GM19468 (cell line): ENCODE measurements around the gene SLC16A5.
A peak's percentile ranks its signal among the peaks of the same experiment; 100 is the strongest.
"Not testable (repeated sequence)": the region's sequence is repeated elsewhere in the genome, so short reads cannot be mapped to it uniquely, and the experiment has no call there.

Source experiments
- ATAC-seq: cut with Tn5 transposase; IDR thresholded peaks from one replicate; pipeline ENCODE4 v1.9.1; 2021; ENCODE audit warnings: mild to moderate bottlenecking, moderate library complexity, moderate number of reproducible peaks; ENCODE audit not compliant: unreplicated experiment; ENCODE audit errors: extremely low read depth

Gene SLC16A5

DNA sequence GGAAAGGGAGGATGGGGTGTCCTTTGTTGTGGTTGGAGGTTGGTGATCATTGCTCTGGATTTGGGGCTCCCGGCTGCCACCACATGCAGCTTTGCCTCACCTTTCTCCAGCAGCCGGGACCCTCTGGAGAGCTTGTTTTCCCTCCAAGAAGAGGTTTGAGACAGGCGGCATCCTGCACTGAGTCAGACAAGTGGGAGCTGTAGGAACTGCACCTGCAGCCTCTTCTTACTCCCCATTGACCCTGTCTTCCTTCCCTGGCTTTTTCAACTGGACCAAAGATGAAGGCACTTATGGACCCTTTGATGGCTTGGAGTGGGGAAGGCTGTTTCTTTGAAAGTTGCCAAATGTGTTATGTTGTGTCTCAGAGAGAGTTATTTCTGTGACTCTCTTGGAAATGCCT is 24.1 kb upstream of the SLC16A5 start:
- no peak for ATAC-seq

DNA sequence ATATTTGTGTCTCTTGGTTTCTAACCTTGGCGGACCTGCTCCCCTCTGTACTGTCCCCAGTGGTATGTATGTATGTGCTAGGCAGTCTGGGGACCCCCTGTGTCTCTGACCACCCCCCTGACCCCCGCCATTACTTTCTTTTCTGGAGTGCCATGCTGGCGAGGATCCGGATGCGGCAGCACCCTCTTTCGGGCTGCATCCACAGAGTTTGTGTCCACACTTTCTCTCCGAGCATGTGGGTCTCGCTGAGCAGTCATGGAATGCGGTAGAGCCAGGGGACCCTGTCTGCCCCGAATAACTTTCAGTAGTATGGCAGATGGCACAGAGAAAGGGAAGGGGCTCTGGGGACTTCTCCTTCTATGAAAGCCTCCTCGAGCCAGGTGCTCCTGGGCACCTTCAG is 23.7 kb upstream of the SLC16A5 start:
- ATAC-seq = no peak

DNA sequence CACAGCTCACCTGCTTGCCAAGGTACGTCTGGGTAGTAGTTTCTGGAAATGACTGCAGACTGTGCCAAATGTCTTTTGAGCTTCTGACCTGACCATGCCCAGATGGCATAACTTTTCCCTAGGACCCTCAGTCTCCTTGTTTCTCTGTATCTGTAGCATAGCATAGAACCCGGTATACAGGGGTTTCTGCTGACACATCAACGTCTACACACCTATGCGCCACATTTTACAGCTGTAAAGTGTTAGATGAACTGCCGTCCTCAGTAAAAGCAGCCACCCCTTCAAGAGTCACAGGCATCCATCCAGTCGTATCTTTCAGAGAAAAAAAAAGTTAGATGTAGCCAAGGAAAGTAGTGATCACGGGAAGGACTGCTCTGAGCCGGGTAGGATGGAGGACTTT is 23.3 kb upstream of the SLC16A5 start:
- no peak for ATAC-seq

DNA sequence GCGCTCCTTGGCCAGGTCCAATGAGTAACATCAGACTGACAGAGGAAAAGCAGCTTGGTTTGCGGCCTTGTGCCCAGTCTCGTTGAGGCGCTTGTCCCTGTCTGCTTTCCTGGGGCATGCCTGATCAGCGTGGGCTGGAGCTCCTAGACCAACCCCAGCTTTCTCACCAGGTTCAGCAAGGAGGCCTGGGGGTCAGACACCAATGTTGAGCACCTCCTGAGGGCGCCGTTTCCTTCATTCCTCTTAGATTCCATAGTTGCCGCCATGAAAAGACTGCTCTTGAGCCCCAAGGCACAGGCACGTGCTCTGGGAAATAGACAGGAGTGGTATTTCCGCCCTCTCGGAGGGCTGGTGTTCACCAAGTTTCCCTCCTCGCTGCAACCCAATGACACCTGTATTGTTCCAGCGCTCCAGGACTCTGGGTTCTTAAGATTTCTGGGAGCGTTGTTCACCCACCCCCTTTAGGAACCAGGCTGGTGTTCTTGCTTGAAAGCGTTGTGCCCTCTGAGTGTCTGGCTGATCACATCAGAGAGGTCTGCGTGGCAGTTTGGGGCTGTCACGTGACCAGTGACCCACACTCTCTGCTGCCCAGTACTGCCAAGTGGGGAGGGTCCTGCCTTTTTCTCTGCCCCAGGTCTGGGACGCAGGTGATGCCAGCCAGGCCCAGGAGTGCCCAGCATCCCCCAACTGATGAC is 22.7 kb upstream of the SLC16A5 start:
- ATAC-seq = no peak

DNA sequence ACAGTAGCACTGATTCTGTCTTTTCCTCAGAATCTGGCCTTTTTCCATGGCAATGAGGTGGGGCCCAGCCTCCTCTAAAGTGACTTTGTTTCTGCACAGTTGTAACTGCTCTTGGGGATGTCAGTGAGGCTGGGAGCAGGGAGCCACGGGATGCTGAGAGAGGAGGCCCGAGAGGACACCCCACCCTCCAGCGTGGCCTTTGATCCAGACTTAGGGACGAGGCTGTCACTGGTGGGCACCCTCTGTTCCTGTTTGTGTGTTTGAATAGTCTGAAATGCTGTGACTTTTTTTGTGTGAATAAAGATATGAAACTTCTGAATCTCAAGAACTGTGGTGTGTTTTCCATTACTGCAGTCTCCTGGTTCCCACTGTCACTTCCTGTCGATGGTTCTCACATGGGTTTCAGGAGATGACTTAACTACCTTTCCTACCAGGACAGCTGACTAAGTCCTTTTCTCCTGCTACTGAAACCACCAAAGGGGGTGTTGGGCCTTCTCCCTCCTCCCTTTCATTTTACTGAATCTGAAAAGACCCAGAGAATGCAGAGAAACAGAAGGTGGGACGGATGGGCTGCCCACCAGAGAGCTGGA is 22.1 kb upstream of the SLC16A5 start:
- ATAC-seq = no peak

DNA sequence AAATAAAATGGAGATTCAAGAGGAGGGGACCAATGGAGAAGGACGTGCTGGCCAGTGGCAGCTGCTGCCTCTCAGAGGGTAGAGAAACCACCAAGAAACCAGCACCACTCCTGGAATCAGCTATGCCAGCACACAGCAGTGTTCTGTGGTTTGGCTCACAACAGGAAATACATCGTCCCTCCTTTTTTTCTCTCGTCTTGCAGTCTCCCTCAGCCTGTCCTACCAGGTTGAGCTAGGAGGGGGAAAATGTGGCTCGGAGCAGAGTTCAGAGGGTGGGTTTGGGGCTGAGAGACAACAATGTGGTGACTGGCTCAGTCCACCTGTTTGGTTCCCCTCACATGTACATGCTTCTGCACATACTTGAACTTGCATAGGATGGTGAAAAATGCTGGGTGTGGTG is 19.9 kb upstream of the SLC16A5 start:
- no peak for ATAC-seq

DNA sequence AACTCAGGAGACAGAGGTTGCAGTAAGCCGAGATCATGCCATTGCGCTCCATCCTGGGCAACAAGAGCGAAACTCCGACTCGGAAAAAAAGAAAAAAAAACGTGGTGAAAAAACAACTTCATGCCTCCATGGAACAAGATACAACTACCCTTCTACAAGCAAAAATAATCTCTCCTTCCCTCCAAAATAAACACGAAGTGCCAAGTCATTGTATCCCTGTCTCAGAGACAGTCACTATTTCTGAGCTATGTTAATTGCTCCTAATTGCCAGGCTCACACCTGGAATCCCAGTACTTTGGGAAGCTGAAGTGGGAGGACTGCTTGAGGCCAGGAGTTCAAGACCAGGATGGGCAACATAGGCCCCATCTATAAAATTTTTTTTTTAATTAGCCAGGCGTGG is 19.0 kb upstream of the SLC16A5 start:
- no peak for ATAC-seq

DNA sequence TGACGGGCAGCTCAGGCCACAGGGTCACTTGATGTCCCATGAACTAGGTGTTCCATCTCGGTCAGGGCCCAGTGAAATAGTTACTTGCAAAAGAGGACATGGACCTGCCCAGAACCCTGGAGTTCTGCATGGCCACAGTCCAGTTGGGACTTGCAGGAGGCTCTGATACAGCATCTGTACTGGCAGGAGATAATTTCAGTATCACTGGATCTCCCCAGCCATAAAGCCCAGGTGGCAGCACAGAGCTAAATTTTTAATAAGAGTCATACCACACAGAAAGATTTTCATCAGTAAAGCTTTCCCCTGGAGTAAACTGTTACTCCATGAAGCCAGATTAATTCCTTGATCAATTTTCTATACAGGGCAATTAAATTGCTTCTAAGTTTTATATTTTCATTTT is 18.0 kb upstream of the SLC16A5 start:
- ATAC-seq = no peak

DNA sequence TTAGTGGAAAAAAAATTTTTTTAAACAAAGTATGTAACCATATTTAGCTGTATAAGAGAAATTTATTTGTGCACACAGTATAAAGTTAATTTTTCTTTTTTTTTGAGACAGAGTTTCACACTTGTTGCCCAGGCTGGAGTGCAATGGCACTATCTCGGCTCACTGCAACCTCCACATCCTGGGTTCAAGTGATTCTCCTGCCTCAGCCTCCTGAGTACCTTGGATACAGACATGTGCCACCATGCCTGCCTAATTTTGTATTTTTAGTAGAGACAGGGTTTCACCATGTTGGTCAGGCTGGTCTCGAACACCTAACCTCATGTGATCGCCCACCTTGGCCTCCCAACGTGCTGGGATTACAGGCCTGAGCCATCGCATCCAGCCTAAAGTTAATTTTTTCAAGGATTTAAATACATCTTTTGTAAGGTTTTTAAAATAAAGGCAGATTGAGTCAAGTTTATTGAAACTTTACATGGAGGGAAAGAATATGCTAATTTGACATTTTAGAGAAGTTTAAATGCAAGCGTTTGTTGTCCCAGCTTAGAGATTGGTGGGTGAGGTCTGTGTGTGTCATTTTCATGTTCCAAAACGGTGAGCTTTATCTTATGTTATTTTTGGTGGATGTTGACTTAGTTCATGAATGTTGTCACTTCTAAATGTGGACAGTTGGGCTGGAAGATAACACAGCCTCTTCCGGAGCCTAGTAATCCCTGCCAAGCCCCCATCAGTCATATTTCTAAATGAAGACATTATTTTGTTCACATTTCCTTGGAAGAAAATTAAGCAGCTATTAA is 16.1 kb upstream of the SLC16A5 start:
- ATAC-seq = not testable (repeated sequence)

DNA sequence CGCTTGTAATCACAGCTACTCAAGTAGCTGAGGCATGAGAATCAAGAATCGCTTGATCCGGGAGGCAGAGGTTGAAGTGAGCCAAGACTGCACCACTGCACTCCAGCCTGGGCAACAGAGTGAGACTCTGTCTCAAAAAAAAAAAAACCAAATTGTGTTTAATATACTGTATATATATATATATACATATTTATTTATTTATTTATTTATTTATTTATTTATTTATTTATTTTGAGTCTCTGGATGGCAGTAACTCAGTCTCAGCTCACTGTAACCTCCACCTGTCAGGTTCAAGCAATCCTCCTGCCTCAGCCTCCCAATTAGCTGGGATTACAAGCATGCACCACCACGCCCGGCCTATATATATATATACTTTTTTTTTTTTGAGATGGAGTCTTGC is 14.8 kb upstream of the SLC16A5 start:
- ATAC-seq = not testable (repeated sequence)

DNA sequence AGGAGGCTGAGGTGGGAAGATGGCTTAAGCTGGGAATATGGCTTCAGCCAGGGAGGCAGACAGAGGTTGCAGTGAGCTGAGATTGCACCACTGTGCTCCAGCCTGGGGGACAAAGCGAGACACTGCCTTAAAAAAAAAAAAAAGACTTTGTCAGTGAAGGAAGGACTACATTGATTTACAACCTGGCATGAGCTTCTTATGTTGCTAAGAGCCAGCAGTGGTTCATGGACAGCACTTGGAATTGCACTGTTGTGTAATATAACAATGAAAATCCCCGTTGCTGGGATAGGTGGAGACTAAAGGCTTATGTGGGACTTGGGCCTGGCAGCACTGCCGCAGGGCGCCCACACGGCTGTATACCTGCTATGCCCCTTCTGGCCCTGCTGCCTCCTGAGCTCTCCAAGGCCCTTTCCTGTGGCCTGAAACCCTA is 14.1 kb upstream of the SLC16A5 start:
- no peak for ATAC-seq

DNA sequence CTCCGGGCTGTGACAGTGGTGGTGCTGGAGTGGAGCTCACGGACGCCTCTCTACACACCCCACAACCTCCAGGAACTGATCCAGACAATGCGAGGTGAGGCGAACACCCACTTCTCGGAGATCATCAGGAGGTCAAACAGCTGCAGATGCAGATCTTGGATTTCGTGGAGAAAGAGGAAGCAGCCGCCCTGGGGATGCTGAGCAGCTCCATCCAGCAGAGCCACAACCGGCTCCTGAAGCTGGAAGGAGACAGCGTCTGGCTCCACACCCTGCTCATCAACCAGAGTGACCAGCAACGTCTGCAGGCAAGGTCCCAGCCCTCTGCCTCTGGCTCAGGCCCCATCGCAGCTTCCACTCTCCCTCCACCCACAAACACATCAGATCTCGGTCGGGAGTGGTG is 13.2 kb upstream of the SLC16A5 start:
- ATAC-seq = no peak

DNA sequence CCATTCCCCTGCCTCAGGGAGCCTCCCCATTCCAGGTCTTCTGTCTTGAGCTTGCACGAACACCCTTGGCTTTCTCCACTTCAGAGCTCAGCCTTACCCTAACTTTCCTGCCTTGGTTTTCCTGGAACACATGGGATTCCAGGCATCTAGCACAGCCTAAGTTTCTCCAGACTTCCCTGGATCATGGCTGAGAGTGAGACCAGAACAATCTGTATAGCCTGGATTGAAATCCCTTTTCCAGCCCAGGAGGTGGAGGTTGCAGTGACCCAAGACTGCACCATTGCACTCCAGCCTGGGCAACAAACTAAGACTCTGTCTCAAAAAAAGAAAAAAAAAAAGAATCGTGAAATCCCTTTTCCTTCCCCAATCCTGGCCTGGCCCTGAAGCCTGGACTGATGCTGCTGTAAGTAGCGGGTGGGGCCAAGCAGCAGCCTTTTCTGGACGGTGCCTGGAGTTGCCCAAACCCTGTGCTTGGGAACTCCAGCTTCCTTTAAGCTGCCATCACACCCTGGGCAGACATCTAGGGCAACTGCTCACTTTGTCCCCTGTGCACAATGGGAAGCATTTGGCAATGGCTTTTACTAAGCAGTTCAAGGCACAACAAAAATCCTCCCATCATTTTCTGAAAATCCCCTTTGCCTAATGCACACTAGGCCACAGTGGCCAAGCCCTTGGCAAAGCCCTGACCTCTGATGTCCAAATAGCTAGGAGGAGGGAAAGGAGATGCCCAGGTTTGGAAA is 12.0 kb upstream of the SLC16A5 start:
- no peak for ATAC-seq

DNA sequence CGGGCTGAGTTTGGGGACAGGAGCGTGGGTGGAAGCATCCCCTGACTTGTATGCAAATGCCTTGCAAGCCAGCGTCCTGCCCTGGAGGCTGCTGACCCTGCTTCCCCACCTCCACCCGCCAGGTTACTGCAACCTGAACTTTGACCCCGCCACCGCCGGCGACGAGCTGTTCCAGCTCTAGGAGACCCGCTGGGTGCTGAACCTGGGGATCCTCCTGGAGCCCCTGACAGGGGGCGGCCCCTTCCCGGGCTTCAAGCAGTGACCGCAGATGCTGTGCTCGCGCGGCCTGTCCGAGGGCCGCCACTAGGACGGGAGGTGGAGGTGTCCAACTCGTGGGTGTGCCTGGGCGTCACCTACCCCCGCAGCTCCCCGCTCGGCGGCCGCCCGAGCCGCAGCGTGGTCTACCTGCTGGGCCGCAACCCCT is 10.7 kb upstream of the SLC16A5 start:
- ATAC-seq = no peak

DNA sequence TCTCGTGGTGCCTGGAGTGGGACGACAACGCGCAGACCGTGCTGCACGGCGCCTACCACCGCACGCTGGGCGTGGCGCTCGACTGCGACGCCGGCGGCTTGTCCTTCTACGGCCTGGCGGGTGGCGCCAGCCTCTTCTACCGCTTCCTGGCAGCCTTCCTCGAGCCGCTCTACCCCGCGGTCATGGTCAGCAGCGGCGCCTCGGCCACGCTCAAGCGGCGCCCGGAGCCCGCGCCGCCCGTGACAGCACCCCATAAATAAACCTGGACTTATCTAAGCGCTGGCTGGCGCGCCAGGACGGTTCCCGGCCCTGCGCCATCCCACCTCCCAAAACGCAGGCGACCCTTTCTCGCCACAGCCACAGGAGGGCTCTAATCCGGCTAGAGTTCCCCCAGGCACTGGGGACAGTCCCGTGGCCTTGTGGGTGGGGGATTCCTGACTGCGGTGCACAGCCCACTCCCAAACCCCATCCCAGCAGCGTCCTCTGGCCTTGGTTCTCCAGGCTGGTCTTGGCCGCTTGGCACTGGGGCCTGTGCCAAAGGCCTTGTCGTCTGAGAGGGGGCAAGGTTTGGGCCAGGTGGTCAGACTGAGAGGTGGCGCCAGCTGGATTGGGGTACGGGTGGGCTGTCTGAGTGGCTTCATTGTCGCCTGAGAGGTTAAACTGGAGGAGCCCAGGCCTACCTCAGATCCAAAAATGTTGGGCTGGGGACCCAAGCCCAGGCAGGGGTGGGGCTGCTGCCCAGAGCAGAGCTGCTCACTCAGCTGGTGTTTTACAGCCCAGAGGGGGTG is 10.1 kb upstream of the SLC16A5 start:
- no peak for ATAC-seq

DNA sequence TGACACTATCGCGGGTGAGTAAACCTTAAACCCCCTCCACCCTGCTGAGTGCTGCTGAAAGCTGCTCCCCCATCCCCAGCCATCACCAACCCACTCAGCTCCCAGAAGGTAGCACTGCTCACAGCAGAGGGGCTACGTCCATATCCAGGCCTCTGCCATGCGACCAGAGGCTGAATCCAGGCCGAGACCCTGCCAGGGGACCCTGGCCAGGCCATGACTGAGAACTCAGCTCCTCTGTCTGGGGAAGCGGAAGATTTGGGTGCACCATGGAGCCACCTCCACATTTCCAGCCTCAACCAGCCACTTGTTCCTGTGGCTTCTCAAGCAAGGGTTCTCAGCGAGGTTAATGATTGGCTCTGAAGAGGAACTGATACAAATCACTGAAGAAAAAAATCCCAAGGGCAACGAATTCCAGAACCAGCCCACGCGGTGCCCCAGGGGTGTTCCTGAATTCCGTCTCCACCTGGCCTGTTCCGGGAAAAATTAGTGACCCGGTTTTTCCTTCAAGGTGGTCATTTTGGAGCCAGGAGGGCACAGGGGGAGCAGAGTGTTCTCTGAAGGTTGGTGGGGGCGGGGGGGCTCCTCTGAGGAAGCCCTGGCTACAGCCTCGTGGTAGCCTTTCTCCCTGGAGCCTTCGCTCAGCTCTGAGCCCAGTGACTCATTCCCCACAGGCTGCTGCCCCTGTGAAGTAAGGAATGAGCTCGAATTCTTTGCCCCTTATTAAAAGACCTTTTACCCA is 9.3 kb upstream of the SLC16A5 start:
- peak; percentile 10 for ATAC-seq

DNA sequence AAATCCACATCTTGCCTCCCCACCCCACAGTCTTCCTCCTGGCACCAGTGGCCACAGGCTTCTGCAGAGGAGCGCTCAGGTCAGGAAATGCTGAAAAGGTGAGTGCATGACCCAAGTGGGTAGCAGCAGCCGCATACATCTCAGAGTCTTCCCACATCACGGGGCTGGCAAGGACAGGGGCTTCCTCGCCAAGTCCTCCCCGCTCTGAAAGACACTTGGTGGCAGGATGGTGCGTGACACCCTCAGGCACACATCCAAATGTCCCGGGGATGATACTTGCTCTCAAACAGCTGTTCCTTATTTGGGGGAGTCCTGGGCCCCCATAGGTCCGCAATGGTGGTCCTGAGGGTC is 8.8 kb upstream of the SLC16A5 start:
- no peak for ATAC-seq

DNA sequence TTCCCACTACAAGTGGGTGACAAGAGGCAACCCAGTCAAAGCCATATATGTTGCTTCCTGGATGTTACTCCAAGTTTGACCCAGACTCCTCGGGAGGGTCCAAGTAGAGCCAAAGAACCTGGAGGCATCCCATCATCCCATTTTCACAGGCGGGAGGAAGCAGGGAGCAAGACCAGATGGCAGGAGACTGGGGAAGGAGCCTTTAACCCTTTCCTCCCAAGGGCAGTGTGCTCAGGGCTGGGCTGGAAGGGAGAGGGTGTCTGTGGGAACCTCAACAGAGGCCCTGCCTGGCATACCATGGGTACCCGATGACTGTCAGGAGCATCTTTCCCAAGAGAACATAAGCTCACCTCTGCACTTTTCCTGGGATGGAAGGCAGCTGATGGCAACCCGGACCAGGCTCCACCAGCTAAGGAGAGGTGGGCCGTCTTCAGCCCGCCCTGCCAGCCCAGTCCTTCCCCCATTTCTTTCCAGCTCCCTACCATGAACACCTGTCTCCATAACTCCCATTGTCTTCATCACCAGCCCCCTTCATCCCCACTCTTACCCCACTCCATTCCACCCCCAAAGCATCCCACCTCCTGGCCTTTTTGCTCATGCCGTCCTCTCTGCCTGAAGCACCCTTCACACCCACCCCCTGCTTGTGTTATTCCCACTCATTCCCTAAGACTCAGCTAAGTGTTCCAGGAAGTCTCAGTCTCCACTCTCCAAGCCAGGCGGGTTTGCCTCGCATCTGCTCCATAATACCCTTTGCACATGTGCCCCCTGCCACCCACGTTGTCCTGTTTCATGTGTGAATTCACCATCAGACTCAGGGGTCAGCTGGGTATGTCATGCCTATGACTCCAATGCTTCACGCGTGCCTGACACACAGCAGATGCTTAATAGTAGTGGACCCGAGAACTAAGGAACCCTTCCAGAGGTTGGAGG is 5.9 kb upstream of the SLC16A5 start:
- no peak for ATAC-seq
